Activated T-cell treated with anti-CD3 and anti-CD28 coated beads, Interleukin-2, amount 50 U/mL, for 72 hours (primary cell): ENCODE results near the gene BMPER. TPM values are rescaled to one million over a fixed set of nuclear protein-coding genes. Genes with fewer than 3 reads are reported as not detected.

Experiments
- ATAC-seq, 2 donors: fragments of 150-1000 bp; cut with Tn5 transposase; replicated peaks in 1 of 2; 2 replicates each; pipeline ENCODE4 v1.10.0; 2021; ENCODE audit warnings: moderate library complexity in 2 of 2, mild to moderate bottlenecking in 1 of 2
- DNase-seq, 2 donors: peaks; one replicate each; pipeline ENCODE4 v3.0.0; 2021 to 2022; ENCODE audit warnings: mixed read lengths in 1 of 2
- H3K27ac Mint-ChIP-seq: one replicate; pipeline ENCODE4 v1.8.0; 2022; ENCODE audit warnings: mild to moderate bottlenecking, moderate library complexity, mixed read lengths
- H3K27me3 Mint-ChIP-seq: one replicate; pipeline ENCODE4 v1.8.0; 2022; ENCODE audit warnings: low read depth, mixed read lengths
- H3K36me3 Mint-ChIP-seq, 2 donors: one replicate each; pipeline ENCODE4 v1.8.0; 2022; ENCODE audit warnings: mixed read lengths in 2 of 2, mild to moderate bottlenecking in 1 of 2; ENCODE audit not compliant: insufficient read depth in 2 of 2
- H3K4me1 Mint-ChIP-seq: one replicate; pipeline ENCODE4 v1.8.0; 2022; ENCODE audit warnings: low read depth, mixed read lengths
- H3K4me3 Mint-ChIP-seq, 2 donors: one replicate each; pipeline ENCODE4 v1.8.0; 2022; ENCODE audit warnings: mild to moderate bottlenecking in 2 of 2, mixed read lengths in 2 of 2, moderate library complexity in 2 of 2
- H3K9me3 Mint-ChIP-seq, 2 donors: one replicate each; pipeline ENCODE4 v1.8.0; 2022; ENCODE audit warnings: mixed read lengths in 2 of 2
- total RNA-seq, 2 donors: library from RNA; stranded (reverse); gene quantifications; one replicate each; pipeline ENCODE4 v1.2.3, GENCODE V29; 2022

BMPER gene
- total RNA-seq, 2 donors from 2014 or later, result 0.35 TPM; not detected in 1

DNA sequence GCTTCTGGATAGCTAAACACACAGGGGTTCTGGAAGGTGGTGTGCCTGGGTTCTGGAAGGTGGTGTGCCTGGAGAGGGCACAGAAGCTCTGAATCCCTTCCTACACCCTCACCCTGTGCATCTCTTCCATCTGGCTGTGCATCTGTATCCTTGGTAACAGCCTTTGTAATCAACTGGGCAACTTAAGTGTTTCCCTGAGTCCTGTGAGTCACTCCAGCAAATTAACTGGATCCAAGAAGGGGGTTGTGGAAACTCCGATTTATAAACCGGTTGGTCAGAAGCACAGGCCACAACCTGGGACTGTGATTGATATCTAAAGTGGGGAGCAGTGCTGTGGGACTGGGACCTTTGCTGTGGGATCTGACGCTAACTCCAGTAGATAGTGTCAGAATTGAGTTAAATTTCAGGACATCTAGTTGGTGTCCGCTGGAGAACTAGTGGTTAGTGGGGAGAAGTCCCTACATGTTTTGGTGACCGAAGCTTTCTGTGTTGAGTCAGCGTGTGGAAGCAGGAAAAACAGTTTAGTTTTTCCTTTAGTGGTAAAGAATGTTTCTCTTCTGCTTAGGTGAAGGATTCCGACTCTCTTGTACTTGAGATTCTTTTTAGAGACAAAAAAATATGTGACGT is 228.1 kb downstream of the BMPER start:
- Mint-ChIP-seq H3K27me3 (no peaks in the 10 kb centered on the region), H3K27ac (no peak overlapping the region), H3K4me3 (no peak overlapping the region), H3K4me1 (no peaks in the 10 kb centered on the region), H3K9me3 (peaks cover 2 to 5% of the 10 kb centered on the region in 2 donors), H3K36me3 (peaks cover 0 to 1% of the 10 kb centered on the region in 2 donors)
- ATAC-seq, result no peak
- no peak for DNase-seq

DNA sequence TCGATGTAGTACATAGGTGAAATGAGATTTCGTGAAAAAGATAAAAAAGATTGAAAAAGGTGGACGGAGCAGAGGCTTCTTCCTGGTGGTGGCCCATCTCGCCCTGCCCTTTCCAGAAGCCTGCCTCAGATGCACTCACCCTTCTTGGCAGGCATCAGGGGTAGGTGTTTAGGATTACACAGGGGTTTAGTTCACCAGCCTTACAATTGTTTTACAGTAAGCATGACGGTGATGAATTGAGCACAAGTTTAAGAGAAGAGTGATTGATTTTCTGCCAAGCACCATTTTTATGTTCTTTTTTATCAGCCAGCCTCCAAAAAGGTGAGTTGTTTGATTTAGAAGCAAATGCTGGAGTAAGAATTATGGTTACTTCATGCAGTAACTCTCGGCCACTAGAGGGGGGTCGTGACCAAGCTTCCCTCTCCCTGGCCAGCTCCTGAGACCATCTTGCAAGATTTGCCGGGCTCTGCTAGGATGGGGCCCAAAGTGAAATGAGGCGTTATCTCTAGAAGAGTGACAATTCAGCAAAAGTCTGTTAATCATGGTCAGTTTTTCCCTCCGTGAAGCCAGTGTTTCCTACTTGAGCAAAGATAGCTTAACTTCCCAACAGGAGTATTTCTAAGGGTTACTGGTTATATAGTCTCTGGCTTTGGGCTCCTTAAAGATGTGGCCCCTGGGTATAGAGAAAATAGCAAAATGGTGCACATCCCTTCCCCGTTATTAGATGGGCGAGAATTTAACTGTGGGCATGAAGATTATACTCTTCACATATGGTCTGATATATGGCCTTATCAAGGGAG is 228.8 kb downstream of the BMPER start:
- Mint-ChIP-seq H3K9me3 (peaks cover 2 to 5% of the 10 kb centered on the region in 2 donors), H3K27me3 (no peaks in the 10 kb centered on the region), H3K27ac (no peak overlapping the region), H3K4me1 (no peaks in the 10 kb centered on the region), H3K4me3 (no peak overlapping the region), H3K36me3 (peaks cover 0 to 1% of the 10 kb centered on the region in 2 donors)
- DNase-seq (peak; percentile 4 to 19), ATAC-seq (no peak)

DNA sequence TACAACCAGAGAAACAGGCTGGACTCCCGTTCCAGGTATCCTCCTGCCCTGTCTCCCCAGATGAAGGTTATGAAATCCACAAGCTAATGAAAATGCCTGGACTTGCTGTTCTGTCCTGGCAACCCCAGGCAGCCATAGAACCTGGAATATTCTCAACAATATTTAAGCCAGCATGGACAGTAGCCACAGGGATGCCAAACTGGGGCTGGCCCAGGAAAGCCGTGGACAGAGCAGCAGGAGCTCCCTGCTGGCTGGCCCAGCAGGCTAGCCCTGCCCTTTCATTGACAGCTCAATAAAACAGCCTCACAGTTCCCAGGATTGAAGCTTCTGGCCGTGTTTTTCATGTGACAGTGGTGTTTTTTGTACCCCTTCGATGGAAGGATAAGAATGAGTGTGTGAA is 230.6 kb downstream of the BMPER start:
- Mint-ChIP-seq H3K27ac (no peak overlapping the region), H3K9me3 (peaks cover 2 to 5% of the 10 kb centered on the region in 2 donors), H3K36me3 (peaks cover 0 to 1% of the 10 kb centered on the region in 2 donors), H3K4me3 (no peak overlapping the region), H3K27me3 (no peaks in the 10 kb centered on the region), H3K4me1 (no peaks in the 10 kb centered on the region)
- no peak for DNase-seq
- no peak for ATAC-seq

DNA sequence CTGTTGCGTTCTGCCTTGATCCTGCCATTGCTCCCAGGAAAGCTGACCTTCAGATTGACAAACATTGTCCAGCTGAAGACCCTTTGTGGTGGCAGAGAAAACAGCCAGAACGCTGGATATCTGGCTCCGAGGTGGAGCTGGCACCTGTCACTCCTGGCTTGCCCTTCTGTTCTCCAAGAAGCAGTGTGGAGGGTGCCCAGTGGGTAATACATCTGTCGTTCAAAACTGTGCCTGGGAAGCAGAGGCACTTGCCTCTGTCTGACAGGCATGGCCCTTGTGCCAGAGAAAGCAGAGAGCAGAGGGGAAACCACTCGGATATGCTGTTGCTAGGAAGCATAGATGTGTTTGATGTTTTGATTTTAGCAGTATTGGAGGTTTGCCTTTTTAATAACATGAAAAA is 231.4 kb downstream of the BMPER start:
- Mint-ChIP-seq H3K36me3 (peaks cover 0 to 1% of the 10 kb centered on the region in 2 donors), H3K4me3 (no peak overlapping the region), H3K27me3 (no peaks in the 10 kb centered on the region), H3K4me1 (no peaks in the 10 kb centered on the region), H3K27ac (no peak overlapping the region), H3K9me3 (peaks cover 2 to 5% of the 10 kb centered on the region in 2 donors)
- DNase-seq, result no peak
- ATAC-seq, result no peak

DNA sequence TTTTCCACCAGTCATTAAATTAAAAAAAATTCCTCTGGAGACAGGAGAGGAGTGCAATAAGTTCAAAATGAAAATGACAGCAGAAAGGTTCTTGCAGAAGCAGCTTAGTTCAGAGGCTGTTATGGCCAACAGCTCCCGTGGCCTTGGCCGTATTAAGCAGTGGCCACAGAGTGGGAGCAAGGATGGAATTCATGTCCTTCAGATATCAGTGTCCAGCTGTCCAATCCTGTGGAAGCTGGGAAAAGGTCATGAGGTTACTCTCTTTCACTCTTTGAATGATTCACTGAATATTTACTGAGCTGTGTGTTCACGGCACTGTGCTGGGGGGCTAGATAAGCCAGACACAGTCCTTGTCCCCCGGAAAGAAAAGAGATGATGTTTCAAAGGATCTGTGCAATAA is 231.8 kb downstream of the BMPER start:
- Mint-ChIP-seq H3K4me3 (no peak overlapping the region), H3K27ac (no peak overlapping the region), H3K27me3 (no peaks in the 10 kb centered on the region), H3K36me3 (peaks cover 0 to 1% of the 10 kb centered on the region in 2 donors), H3K4me1 (no peaks in the 10 kb centered on the region), H3K9me3 (peaks cover 2 to 5% of the 10 kb centered on the region in 2 donors)
- ATAC-seq (no peak), DNase-seq (no peak)

DNA sequence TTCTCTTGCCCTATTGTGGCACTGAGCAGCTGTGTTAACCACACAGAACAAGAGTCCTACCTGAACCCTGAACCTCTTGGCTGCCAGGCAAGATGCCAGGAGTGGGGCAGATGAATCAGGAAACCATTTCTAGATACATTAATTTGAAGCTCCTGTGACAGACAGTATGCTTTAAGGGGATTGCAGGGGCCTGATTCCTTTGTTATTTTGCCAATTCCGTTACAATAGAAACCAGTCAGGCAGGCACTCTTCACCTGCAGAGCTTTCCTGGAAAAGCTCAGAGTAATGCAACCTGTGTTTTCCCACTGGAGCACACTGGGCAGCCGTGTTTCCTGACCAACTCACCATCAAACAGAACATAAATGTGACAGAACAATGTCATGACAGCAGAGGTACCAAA is 233.1 kb downstream of the BMPER start:
- no peak overlapping the region for H3K4me3 Mint-ChIP-seq
- H3K4me1 Mint-ChIP-seq, result no peaks in the 10 kb centered on the region
- no peak overlapping the region for H3K27ac Mint-ChIP-seq
- peaks cover 2 to 5% of the 10 kb centered on the region in 2 donors for H3K9me3 Mint-ChIP-seq
- no peaks in the 10 kb centered on the region for H3K27me3 Mint-ChIP-seq
- peaks cover 0 to 1% of the 10 kb centered on the region in 2 donors for H3K36me3 Mint-ChIP-seq
- DNase-seq (no peak), ATAC-seq (no peak)

DNA sequence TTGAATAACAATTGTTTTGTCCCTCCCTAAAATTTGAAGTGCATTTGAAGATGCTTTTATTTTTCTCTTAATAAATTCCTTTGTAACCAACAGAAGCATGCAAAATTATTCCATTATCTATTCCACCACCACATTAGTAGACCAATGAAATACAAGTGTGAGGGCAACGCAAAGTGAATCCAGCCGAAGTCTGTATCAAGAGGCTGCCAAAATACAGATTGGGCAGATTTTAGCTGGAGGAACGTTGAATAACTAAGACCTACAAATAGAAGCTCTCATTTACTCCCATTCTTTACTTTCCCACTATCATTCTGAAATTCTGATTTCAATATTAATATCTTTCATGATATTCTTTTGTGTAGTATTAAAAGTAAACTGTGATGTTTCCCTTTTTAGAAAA is 233.7 kb downstream of the BMPER start:
- no peaks in the 10 kb centered on the region for H3K27me3 Mint-ChIP-seq
- ATAC-seq (no peak), DNase-seq (no peak)
- H3K9me3 Mint-ChIP-seq, result peaks cover 2 to 5% of the 10 kb centered on the region in 2 donors
- H3K36me3 Mint-ChIP-seq, result peaks cover 0 to 1% of the 10 kb centered on the region in 2 donors
- no peak overlapping the region for H3K4me3 Mint-ChIP-seq
- H3K4me1 Mint-ChIP-seq, result no peaks in the 10 kb centered on the region
- H3K27ac Mint-ChIP-seq, result no peak overlapping the region

DNA sequence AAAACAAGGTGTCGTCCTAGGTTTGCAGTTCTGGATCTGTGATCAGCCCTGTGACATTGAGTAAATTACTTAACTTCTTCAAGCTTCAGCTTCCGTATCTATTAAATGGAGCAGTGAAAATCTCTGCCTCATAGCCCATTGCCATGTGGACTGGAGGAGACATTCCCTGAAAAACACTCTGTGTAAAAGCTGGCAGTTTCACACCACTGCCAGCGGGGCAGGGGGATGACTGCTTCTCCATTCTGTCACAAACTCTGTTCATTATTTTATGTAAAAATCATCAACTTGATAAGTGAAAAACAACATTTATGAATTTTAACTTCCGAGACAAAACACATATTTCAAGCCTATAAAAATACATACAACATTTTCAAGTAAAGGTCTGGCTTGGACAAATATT is 234.7 kb downstream of the BMPER start:
- Mint-ChIP-seq H3K4me1 (no peaks in the 10 kb centered on the region), H3K4me3 (no peak overlapping the region), H3K27ac (no peak overlapping the region), H3K27me3 (no peaks in the 10 kb centered on the region), H3K9me3 (peaks cover 2 to 5% of the 10 kb centered on the region in 2 donors), H3K36me3 (peaks cover 0 to under 1% of the 10 kb centered on the region in 2 donors)
- no peak for ATAC-seq
- no peak for DNase-seq

DNA sequence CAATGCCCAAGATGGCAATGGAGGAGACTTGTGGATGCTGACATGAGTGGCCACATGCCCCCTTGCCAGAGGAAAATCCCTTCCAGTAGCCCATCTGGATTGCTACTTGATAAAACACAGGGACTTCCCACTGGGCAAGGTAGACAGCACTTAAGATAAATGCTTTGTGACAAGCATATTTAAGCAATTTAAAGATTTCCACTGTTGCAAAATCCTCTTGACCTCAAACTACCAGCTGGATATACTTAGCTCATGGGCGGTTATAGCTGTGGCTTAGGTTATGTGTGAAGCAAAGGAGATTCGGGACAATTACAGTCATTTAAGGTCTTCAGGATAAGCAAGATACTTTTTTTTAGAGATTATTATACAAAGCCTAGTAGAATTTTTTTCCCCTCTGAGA is 238.1 kb downstream of the BMPER start:
- no peak for DNase-seq
- no peak for ATAC-seq
- Mint-ChIP-seq H3K27ac (no peak overlapping the region), H3K9me3 (peaks cover 2 to 3% of the 10 kb centered on the region in 2 donors), H3K36me3 (no peaks in the 10 kb centered on the region), H3K4me3 (no peak overlapping the region), H3K27me3 (no peaks in the 10 kb centered on the region), H3K4me1 (no peaks in the 10 kb centered on the region)

DNA sequence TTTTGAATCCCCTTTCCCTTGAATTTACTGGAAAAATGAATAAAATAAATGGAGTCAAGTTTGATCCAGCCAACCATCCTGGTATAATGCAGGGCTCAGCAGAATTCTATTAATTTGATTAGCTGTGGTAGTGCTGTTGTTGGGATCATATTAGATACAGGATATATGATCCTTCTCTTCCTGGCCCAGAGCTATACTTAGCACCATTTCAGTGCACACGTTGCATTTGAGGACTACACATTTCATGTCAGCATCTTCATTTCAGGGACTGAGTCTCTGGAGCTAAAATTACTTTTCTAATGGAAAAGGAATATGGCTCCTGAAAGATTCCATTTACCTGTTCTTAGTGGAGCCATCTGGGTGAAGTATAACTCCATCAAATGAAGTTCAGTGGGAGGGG is 240.3 kb downstream of the BMPER start:
- DNase-seq, result no peak
- Mint-ChIP-seq H3K36me3 (no peaks in the 10 kb centered on the region), H3K9me3 (no peaks in the 10 kb centered on the region), H3K27me3 (no peaks in the 10 kb centered on the region), H3K27ac (no peak overlapping the region), H3K4me1 (no peaks in the 10 kb centered on the region), H3K4me3 (no peak overlapping the region)
- no peak for ATAC-seq

DNA sequence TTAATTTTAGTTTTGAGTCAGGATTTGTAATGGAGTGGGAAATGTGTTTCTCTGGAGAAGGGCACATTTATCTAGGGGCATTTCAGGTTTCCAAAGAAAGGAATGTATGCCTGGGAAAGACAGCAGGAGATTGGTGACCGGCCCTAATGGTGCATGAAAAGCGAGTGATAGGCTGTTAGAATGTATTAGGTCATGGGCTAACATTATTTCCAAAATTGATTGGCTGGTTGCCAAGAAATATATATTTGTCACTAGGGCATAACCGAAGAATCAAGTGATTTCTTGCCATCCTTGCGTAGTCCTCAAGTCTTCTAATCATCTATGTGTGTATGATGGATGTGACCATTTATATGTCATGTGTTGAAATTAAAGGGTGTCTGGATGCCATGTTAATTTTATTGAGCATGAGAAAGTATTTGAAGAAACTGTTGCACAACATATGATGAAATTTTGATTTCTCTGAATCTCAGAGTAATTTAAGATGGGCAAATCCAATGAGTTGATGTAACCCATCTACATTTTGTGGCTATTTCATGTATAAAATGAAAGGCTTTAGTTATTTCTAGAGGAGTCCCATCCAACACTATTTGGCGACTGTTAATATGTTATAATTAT is 248.4 kb downstream of the BMPER start:
- DNase-seq, result no peak
- Mint-ChIP-seq H3K27ac (no peak overlapping the region), H3K4me3 (no peak overlapping the region), H3K4me1 (no peaks in the 10 kb centered on the region), H3K9me3 (peaks cover 0 to 5% of the 10 kb centered on the region in 2 donors), H3K36me3 (no peaks in the 10 kb centered on the region), H3K27me3 (no peaks in the 10 kb centered on the region)
- ATAC-seq, result no peak

DNA sequence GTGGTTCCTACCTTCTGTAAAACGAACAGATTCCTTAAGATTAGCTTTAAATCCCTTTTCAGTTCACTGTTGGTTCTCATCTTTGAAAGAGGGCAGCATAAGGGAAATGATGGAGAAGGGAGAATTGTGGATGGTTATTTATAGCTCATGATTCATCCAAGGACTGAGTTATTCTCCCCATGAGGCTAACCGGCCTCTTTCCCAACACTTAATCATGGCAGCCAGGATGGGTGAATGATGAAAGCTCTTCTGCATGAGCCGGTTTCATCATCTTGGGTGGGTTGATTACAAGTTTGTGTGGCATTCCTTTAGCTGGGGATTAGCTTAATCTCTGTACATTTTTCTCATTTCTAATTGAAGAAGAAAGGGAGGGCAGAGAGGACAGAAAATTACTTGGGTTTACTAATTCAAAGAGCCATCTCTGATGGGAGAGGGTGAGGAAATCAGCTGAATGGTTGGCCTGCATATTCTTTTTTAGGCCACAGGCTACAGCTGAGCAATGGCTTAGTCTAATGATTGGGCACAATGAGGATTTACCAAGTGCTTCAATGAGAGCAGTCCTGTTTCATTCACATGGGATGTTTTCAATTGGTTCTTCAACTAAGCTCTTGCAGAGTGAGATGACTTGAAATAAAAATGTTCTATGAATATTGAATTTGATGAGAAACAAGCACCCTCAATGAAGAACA is 250.0 kb downstream of the BMPER start:
- Mint-ChIP-seq H3K36me3 (no peaks in the 10 kb centered on the region), H3K9me3 (peaks cover 0 to 5% of the 10 kb centered on the region in 2 donors), H3K4me3 (no peak overlapping the region), H3K27ac (no peak overlapping the region), H3K4me1 (no peaks in the 10 kb centered on the region), H3K27me3 (no peaks in the 10 kb centered on the region)
- DNase-seq (no peak), ATAC-seq (no peak)

DNA sequence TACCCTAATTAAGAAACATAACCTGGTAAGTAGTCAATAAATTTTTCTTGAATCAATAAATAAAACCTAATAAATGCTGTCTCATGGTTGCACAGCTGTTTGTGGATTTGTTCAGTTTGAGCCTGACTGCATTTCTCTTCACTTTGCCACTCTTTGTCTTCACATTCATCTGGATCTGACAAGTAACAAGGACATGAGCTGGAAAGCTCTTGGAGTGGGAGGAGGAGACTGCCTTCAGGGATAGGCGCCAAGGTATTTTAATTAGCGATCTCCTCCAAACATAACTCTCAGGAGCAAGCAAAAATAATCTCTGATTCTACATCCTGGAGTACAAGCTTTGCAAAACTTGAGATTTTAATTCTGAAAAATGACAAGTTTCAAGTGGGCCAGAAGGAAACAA is 251.0 kb downstream of the BMPER start:
- ATAC-seq (no peak), DNase-seq (no peak)
- H3K4me1 Mint-ChIP-seq, result no peaks in the 10 kb centered on the region
- H3K27ac Mint-ChIP-seq, result no peak overlapping the region
- no peaks in the 10 kb centered on the region for H3K27me3 Mint-ChIP-seq
- peaks cover 0 to 5% of the 10 kb centered on the region in 2 donors for H3K9me3 Mint-ChIP-seq
- H3K36me3 Mint-ChIP-seq, result no peaks in the 10 kb centered on the region
- H3K4me3 Mint-ChIP-seq, result no peak overlapping the region
